BJ (cell line): Measurements from ENCODE around the gene SF3B3. TPM values are rescaled to one million over a fixed set of nuclear protein-coding genes. Genes with fewer than 3 reads are reported as not detected.

Experiments used
- CTCF ChIA-PET: fragments of 350-600 bp; formaldehyde crosslinking; extraction: SDS; loops from one replicate; lab custom pipeline; 2021; ENCODE audit warnings: antibody characterized with exemption, inconsistent platforms; lab: Yijun Ruan, JAX
- POLR2A ChIA-PET: fragments of 300-600 bp; sonication (Branson Sonifier 250); formaldehyde crosslinking; extraction: SDS; loops from one replicate; lab custom pipeline; 2021; ENCODE audit warnings: antibody characterized with exemption; lab: Charles Lee
- DNase-seq: peaks from one replicate; pipeline ENCODE4 v3.0.0-alpha.2; 2011; ENCODE audit warnings: low read depth
- H3K27me3 ChIP-seq: 2 replicates; pipeline ENCODE4 v1.6.0; 2011; ENCODE audit warnings: low read length; ENCODE audit not compliant: control insufficient read depth, insufficient read depth
- H3K36me3 ChIP-seq: 2 replicates; pipeline ENCODE4 v1.5.1; 2011; ENCODE audit warnings: low read length; ENCODE audit not compliant: control insufficient read depth, insufficient read depth
- H3K4me3 ChIP-seq: 2 replicates; pipeline ENCODE4 v1.5.1; 2011; ENCODE audit warnings: low read depth, mild to moderate bottlenecking, control low read depth, low read length
- polyA plus RNA-seq: library from polyadenylated mRNA; depleted of rRNA; stranded (reverse); fragments of >200 nt; gene quantifications from 2 replicates; pipeline ENCODE4 v1.2.3, GENCODE V29; 2011
- TF ChIP-seq, protein P1 (sequence below): IDR thresholded peaks from 2 replicates; pipeline ENCODE4 v1.5.1; 2011; ENCODE audit warnings: low read depth, mild to moderate bottlenecking, control low read depth, inconsistent platforms, low read length, moderate library complexity; ENCODE audit not compliant: insufficient read depth

SF3B3 gene
- polyA plus RNA-seq, 1 experiment: 89.5 TPM

DNA sequence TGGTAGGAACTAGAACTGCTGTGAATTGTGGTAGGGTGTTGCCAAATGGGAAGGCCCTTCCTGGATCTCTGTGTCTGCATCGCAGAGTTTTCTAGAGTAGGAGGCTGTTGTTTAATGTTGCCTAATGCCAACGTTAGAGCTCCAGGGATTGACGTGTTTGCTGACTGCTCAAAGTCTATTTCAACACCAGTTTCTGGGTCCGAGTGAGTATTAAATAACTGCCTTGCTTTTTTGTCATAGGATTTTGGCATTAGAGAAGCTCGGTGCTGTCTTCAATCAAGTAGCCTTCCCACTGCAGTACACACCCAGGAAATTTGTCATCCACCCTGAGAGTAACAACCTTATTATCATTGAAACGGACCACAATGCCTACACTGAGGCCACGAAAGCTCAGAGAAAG, 40.0 kb downstream of the SF3B3 start:
- TF ChIP-seq, protein P1, sequence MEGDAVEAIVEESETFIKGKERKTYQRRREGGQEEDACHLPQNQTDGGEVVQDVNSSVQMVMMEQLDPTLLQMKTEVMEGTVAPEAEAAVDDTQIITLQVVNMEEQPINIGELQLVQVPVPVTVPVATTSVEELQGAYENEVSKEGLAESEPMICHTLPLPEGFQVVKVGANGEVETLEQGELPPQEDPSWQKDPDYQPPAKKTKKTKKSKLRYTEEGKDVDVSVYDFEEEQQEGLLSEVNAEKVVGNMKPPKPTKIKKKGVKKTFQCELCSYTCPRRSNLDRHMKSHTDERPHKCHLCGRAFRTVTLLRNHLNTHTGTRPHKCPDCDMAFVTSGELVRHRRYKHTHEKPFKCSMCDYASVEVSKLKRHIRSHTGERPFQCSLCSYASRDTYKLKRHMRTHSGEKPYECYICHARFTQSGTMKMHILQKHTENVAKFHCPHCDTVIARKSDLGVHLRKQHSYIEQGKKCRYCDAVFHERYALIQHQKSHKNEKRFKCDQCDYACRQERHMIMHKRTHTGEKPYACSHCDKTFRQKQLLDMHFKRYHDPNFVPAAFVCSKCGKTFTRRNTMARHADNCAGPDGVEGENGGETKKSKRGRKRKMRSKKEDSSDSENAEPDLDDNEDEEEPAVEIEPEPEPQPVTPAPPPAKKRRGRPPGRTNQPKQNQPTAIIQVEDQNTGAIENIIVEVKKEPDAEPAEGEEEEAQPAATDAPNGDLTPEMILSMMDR: no peak
- Histone ChIP-seq H3K27me3 (no peaks in the 10 kb centered on the region), H3K36me3 (peaks cover 48% of the 10 kb centered on the region), H3K4me3 (no peak overlapping the region)
- ChIA-PET CTCF (interaction anchor here (1.8 kb wide), 1 partner anchor 15 kb away, joined by 4 read pairs; no protein-coding TSS in a partner anchor), POLR2A (no interaction called here)
- no peak for DNase-seq

DNA sequence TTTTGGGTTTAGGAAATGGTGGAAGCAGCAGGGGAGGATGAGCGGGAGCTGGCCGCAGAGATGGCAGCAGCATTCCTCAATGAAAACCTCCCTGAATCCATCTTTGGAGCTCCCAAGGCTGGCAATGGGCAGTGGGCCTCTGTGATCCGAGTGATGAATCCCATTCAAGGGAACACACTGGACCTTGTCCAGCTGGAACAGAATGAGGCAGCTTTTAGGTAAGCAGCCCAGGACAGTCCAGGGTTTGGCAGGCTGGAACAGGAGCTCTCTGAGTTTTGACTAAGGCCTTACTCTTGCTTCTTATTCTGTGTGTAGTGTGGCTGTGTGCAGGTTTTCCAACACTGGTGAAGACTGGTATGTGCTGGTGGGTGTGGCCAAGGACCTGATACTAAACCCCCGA, 41.4 kb downstream of the SF3B3 start:
- no peak for DNase-seq
- Histone ChIP-seq H3K4me3 (no peak overlapping the region), H3K27me3 (no peaks in the 10 kb centered on the region), H3K36me3 (peaks cover 50% of the 10 kb centered on the region)
- ChIA-PET POLR2A (interaction anchor here (0.6 to 0.8 kb wide), 2 partner anchors 11 to 70 kb away, joined by 3 read pairs; no protein-coding TSS in a partner anchor), CTCF (interaction anchor here (1.6 to 1.8 kb wide), 2 partner anchors 14 to 206 kb away, joined by 4 to 5 read pairs; no protein-coding TSS in a partner anchor)
- TF ChIP-seq, protein P1: no peak

DNA sequence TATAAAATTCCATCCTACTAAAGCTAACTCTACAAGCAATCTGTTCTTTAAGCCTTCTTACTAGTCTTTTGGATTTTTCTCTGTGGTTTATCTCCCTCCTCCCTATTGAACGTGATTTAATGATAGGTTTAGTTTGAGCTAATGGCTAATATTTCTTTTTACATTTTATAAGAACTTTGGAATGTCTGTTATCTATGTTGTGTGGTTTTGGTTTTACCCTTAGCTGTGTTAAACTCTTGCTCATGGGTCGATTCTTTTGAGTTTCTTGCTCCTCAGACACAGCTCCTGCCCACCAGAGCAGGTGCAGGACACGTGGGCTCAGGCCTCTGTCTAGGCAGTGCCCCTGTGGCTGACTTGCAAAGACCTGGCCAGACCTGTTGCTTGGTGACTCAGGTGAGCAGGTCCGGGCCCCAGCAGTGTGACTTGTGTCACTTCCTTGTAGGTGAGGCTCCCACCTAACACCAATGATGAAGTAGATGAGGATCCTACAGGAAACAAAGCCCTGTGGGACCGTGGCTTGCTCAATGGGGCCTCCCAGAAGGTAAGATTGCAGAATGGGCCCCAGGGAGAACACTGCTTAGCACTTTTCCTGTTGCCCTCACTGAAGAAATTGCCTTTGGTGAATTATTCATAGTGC, 45.1 kb downstream of the SF3B3 start:
- Histone ChIP-seq H3K27me3 (no peaks in the 10 kb centered on the region), H3K36me3 (peaks cover 39% of the 10 kb centered on the region), H3K4me3 (no peak overlapping the region)
- POLR2A ChIA-PET: no interaction called here
- no peak for DNase-seq
- CTCF ChIA-PET: interaction anchor here (0.5 to 6.4 kb wide), 4 partner anchors 14 to 203 kb away, joined by 3 to 25 read pairs (median 3); no protein-coding TSS in a partner anchor
- TF ChIP-seq, protein P1: no peak

DNA sequence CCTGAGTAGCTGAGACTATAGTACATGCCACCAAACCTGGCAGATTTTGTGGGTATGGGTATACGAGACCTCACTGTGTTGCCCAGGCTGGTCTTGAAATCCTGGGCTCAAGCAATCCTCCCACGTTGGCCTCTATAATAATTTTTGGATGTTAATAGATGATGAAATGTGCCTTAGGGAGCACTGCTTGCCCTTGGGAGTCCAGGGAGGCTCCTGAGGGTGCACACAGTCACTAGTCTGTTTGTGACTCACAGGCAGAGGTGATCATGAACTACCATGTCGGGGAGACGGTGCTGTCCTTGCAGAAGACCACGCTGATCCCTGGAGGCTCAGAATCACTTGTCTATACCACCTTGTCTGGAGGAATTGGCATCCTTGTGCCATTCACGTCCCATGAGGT, 46.1 kb downstream of the SF3B3 start:
- TF ChIP-seq, protein P1: no peak
- CTCF ChIA-PET: interaction anchor here (6.4 kb wide), 1 partner anchor 84 kb away, joined by 25 read pairs; no protein-coding TSS in a partner anchor

DNA sequence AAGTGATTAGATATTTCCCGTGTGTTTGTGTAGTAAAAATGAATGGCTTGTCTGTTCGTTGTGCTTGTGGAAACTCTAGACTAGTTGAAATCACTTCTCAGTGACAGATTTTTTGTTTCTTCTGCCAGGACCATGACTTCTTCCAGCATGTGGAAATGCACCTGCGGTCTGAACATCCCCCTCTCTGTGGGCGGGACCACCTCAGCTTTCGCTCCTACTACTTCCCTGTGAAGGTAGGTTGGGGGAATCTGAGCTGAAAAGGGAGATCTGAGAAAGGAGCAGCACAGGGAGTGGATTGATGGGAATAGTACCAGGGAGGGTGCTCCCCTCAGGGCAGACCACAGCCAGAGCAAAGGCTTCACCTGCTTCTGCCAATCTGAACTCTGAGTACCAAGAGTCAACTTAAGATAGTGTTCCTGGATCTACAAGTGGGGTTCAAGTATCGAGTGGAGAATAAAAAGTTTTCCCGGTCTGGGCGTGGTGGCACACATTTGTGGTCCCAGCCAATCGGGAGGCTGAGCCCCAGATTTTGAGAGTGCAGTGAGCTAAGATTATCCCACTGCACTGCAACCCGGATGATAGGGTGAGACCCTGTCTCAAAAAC, 47.5 kb downstream of the SF3B3 start:
- Histone ChIP-seq H3K27me3 (no peaks in the 10 kb centered on the region), H3K4me3 (no peak overlapping the region), H3K36me3 (peaks cover 26% of the 10 kb centered on the region)
- DNase-seq: no peak
- TF ChIP-seq, protein P1: no peak
- ChIA-PET CTCF (interaction anchor here (1.5 to 6.4 kb wide), 2 partner anchors 83 to 200 kb away, joined by 3 to 25 read pairs; no protein-coding TSS in a partner anchor), POLR2A (interaction anchor here (0.5 kb wide), 1 partner anchor 64 kb away, joined by 6 read pairs; no protein-coding TSS in a partner anchor)

More for the DNA sequence above, 46.1 kb downstream of the SF3B3 start:
- POLR2A ChIA-PET: no interaction called here
- peaks cover 34% of the 10 kb centered on the region for H3K36me3 ChIP-seq
- no peaks in the 10 kb centered on the region for H3K27me3 ChIP-seq
- DNase-seq: no peak
- no peak overlapping the region for H3K4me3 ChIP-seq
